ENCODE data around the gene TMEM258. TPM values are rescaled to one million over a fixed set of nuclear protein-coding genes. Genes with fewer than 3 reads are reported as not detected.

Gene TMEM258
- total RNA-seq, 1 donor = 76.4 TPM

DNA sequence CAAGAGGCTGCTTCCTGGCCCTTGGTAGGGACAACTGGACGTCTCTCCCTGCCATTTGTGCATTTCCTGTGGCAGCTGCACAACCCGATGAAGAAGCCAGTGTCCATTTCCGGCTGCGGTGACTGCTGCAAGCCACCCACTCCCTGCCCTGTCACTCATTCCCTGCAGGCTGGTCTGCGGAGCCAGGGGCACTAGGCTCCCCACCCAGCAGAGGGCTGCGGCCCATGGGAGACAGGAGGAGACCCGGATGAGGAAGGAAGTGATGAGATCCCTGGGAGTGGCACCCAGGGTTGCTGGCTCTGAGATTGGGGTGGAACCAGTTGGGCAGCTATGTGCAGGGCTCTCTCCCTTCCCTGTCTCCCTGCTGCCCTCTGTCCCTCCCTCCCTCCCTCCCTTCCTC, 50.0 kb downstream of the TMEM258 start:
- TF ChIP-seq, protein P1, sequence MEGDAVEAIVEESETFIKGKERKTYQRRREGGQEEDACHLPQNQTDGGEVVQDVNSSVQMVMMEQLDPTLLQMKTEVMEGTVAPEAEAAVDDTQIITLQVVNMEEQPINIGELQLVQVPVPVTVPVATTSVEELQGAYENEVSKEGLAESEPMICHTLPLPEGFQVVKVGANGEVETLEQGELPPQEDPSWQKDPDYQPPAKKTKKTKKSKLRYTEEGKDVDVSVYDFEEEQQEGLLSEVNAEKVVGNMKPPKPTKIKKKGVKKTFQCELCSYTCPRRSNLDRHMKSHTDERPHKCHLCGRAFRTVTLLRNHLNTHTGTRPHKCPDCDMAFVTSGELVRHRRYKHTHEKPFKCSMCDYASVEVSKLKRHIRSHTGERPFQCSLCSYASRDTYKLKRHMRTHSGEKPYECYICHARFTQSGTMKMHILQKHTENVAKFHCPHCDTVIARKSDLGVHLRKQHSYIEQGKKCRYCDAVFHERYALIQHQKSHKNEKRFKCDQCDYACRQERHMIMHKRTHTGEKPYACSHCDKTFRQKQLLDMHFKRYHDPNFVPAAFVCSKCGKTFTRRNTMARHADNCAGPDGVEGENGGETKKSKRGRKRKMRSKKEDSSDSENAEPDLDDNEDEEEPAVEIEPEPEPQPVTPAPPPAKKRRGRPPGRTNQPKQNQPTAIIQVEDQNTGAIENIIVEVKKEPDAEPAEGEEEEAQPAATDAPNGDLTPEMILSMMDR (IDR thresholded peaks at IDR 0.05; ENCODE audit: insufficient read depth, low read depth, low read length) = no peak
- no peak for DNase-seq (ENCODE audit: low read depth)

GRCh38 chr11:61739966-61740365, 52.4 kb downstream of the TMEM258 start:
- no peak for DNase-seq (ENCODE audit: low read depth)
- TF ChIP-seq, protein P1 (IDR thresholded peaks at IDR 0.05; ENCODE audit: insufficient read depth, low read depth, low read length) = no peak
- no peak overlapping the region for H3K4me3 ChIP-seq (ENCODE audit: low read depth, low read length)

More for the DNA sequence above, 50.0 kb downstream of the TMEM258 start:
- H3K4me3 ChIP-seq (ENCODE audit: low read depth, low read length) = no peak overlapping the region

DNA sequence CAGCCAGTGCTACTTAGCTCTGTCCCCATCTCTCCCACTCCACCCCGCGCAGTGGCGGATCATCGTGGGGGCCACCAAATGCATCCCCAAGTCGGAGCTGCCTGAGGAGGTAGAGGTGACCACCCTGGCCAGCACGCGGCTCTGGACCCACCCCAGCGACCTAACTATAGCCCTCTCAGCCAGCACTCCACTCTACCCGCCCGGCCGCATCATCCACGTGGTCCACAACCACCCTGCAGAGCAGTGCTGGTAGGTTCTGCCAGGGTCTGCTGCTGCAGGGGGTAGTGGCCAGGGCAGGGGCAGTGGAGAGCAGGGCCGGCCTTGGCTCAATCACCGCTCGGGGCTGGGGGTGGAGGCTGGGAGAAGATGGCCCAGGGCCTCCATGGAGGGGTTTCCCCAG, 53.0 kb downstream of the TMEM258 start:
- no peak for DNase-seq (ENCODE audit: low read depth)
- TF ChIP-seq, protein P1 (IDR thresholded peaks at IDR 0.05; ENCODE audit: insufficient read depth, low read depth, low read length) = no peak
- no peak overlapping the region for H3K4me3 ChIP-seq (ENCODE audit: low read depth, low read length)

Other genes starting within 250 kb of the TMEM258 start
- 0.43 and 2.6 TPM in 2 replicates for gene SYT7, start 211.5 kb downstream of the TMEM258 start, total RNA-seq
- 2.2 and 2.6 TPM in 2 replicates for gene DAGLA, start 112.2 kb downstream of the TMEM258 start, total RNA-seq
- 2.6 and 9.7 TPM in 2 replicates for gene MYRF, start 40.0 kb downstream of the TMEM258 start, total RNA-seq
- gene FEN1, start 312 bp upstream of the TMEM258 start, total RNA-seq = 23.8 and 27.6 TPM in 2 replicates
- 190 and 244 TPM in 2 replicates for gene FADS1, start 24.4 kb upstream of the TMEM258 start, total RNA-seq
- gene FADS2, start 35.7 kb upstream of the TMEM258 start, total RNA-seq = 713 and 741 TPM in 2 replicates
- 94.7 and 126 TPM in 2 replicates for gene FADS3, start 98.9 kb upstream of the TMEM258 start, total RNA-seq
- 6.9 and 10.6 TPM in 2 replicates for gene RAB3IL1, start 125.0 kb upstream of the TMEM258 start, total RNA-seq
- 3.0 and 3.2 TPM in 2 replicates for gene BEST1, start 157.8 kb upstream of the TMEM258 start, total RNA-seq
- gene FTH1, start 175.0 kb upstream of the TMEM258 start, total RNA-seq = 453 and 708 TPM in 2 replicates

Measured in fibroblast of villous mesenchyme (primary cell).